Hepatocyte (in vitro differentiated cells): ENCODE results near the gene ST6GALNAC4. TPM values are rescaled to one million over a fixed set of nuclear protein-coding genes. Genes with fewer than 3 reads are reported as not detected.

ENCODE experiments used
- DNase-seq: peaks from one replicate; pipeline ENCODE4 v3.0.0-alpha.2; 2016; ENCODE audit warnings: low spot score
- H2AFZ ChIP-seq: fragments of 200-600 bp; sonication (generic); 2 replicates; pipeline ENCODE4 v1.6.0; 2016; ENCODE audit warnings: antibody characterized with exemption, mild to moderate bottlenecking
- H3K27ac ChIP-seq: fragments of 200-600 bp; sonication (generic); 2 replicates; pipeline ENCODE4 v1.5.1; 2016; ENCODE audit warnings: mild to moderate bottlenecking
- H3K27me3 ChIP-seq: fragments of 200-600 bp; sonication (generic); 2 replicates; pipeline ENCODE4 v1.6.1; 2016
- H3K36me3 ChIP-seq: fragments of 200-600 bp; sonication (generic); replicated peaks from 2 replicates; pipeline ENCODE4 v1.5.1; 2016; ENCODE audit warnings: low read depth; ENCODE audit not compliant: insufficient read depth
- H3K4me1 ChIP-seq: fragments of 200-600 bp; sonication (generic); 2 replicates; pipeline ENCODE4 v1.5.1; 2016; ENCODE audit warnings: mild to moderate bottlenecking, moderate library complexity; ENCODE audit not compliant: insufficient read depth
- H3K4me2 ChIP-seq: fragments of 200-600 bp; sonication (generic); 2 replicates; pipeline ENCODE4 v1.6.0; 2016
- H3K4me3 ChIP-seq: fragments of 200-600 bp; sonication (generic); 2 replicates; pipeline ENCODE4 v1.5.1; 2016; ENCODE audit warnings: mild to moderate bottlenecking
- H3K79me2 ChIP-seq: fragments of 200-600 bp; sonication (generic); 2 replicates; pipeline ENCODE4 v1.6.0; 2017; ENCODE audit warnings: mild to moderate bottlenecking
- H3K9me2 ChIP-seq: fragments of 200-600 bp; sonication (generic); replicated peaks from 2 replicates; pipeline ENCODE4 v1.6.0; 2017; ENCODE audit warnings: mild to moderate bottlenecking; ENCODE audit not compliant: insufficient read depth
- H3K9me3 ChIP-seq: fragments of 200-600 bp; sonication (generic); 2 replicates; pipeline ENCODE4 v1.5.1; 2016; ENCODE audit warnings: low read depth, mild to moderate bottlenecking
- H4K20me1 ChIP-seq: fragments of 200-600 bp; sonication (generic); 2 replicates; pipeline ENCODE4 v1.6.0; 2016; ENCODE audit warnings: mild to moderate bottlenecking; ENCODE audit not compliant: insufficient read depth, poor library complexity, severe bottlenecking
- CTCF ChIP-seq: fragments of 200-600 bp; sonication (generic); IDR thresholded peaks from 2 replicates; pipeline ENCODE4 v1.5.1; 2016; ENCODE audit warnings: antibody characterized with exemption, mild to moderate bottlenecking; ENCODE audit not compliant: poor library complexity
- EZH2 ChIP-seq: fragments of 200-600 bp; sonication (generic); IDR thresholded peaks from 2 replicates; pipeline ENCODE4 v1.6.1; 2016; ENCODE audit warnings: antibody characterized with exemption, mild to moderate bottlenecking, borderline replicate concordance
- EZH2phosphoT487 ChIP-seq: fragments of 200-600 bp; sonication (generic); IDR thresholded peaks from one replicate; pipeline ENCODE4 v1.6.1; 2018; ENCODE audit warnings: antibody characterized with exemption, mild to moderate bottlenecking, low read depth, moderate library complexity; ENCODE audit not compliant: unreplicated experiment, severe bottlenecking
- WGBS: methylation state at CpG from one replicate; pipeline ENCODE4 v1.1.6; 2016; ENCODE audit warnings: low lambda C conversion rate; ENCODE audit errors: missing lambda C conversion rate; 5-methylcytosine and 5-hydroxymethylcytosine counted together
- polyA plus RNA-seq: library from polyadenylated mRNA; unstranded; fragments of >200 nt; fragmentation: Nextera tagmentation; extraction: Ambion mirVana; gene quantifications from 2 replicates; pipeline ENCODE4 v1.2.1, GENCODE V29; 2016
- total RNA-seq: library from RNA; depleted of rRNA; stranded (reverse); fragments of >200 nt; gene quantifications from 2 replicates; pipeline ENCODE4 v1.2.3, GENCODE V29; 2014

The ST6GALNAC4 gene
- total and polyA plus RNA-seq, 2 experiments from 2014 or later = 14.3 to 14.6 TPM

- H3K27me3 ChIP-seq = no peaks in the 10 kb centered on the region
- no peak overlapping the region for H3K4me2 ChIP-seq
- H3K4me3 ChIP-seq = no peak overlapping the region
- no peak overlapping the region for H3K27ac ChIP-seq
- peaks cover 15% of the 10 kb centered on the region for H4K20me1 ChIP-seq
- 90% methylated on average over 17 of the region's 17 CpGs for WGBS
- H2AFZ ChIP-seq = no peak overlapping the region
- H3K9me2 ChIP-seq = no peaks in the 10 kb centered on the region
- no peaks in the 10 kb centered on the region for H3K9me3 ChIP-seq
- no peak for DNase-seq
- H3K79me2 ChIP-seq = peaks cover 82% of the 10 kb centered on the region
- H3K36me3 ChIP-seq = no peaks in the 10 kb centered on the region
- TF ChIP-seq CTCF (no peak), EZH2 (no peak), EZH2phosphoT487 (no peak)
- H3K4me1 ChIP-seq = peaks cover 35% of the 10 kb centered on the region
These were observed 33.1 kb upstream of the ST6GALNAC4 start for GRCh38 chr9:127949827-127950512.

GRCh38 chr9:127947841-127948710 is 31.2 kb upstream of the ST6GALNAC4 start:
- Histone ChIP-seq H3K9me3 (no peaks in the 10 kb centered on the region), H3K36me3 (no peaks in the 10 kb centered on the region), H3K27me3 (no peaks in the 10 kb centered on the region), H3K4me2 (no peak overlapping the region), H3K4me3 (no peak overlapping the region), H4K20me1 (peaks cover 4% of the 10 kb centered on the region), H3K27ac (no peak overlapping the region), H3K4me1 (peaks cover 28% of the 10 kb centered on the region), H3K79me2 (peaks cover 63% of the 10 kb centered on the region), H2AFZ (no peak overlapping the region), H3K9me2 (no peaks in the 10 kb centered on the region)
- WGBS = 89% methylated on average over 17 of the region's 17 CpGs
- no peak for DNase-seq
- TF ChIP-seq EZH2 (no peak), EZH2phosphoT487 (no peak), CTCF (no peak)

- WGBS = 67% methylated on average over 3 of the region's 3 CpGs
- Histone ChIP-seq H3K79me2 (peaks cover 49% of the 10 kb centered on the region), H3K27ac (no peak overlapping the region)
These were observed 29.9 kb upstream of the ST6GALNAC4 start for GRCh38 chr9:127946728-127947127.

More at GRCh38 chr9:127946728-127947127, 29.9 kb upstream of the ST6GALNAC4 start:
- H4K20me1 ChIP-seq = no peaks in the 10 kb centered on the region
- DNase-seq = no peak
- H3K27me3 ChIP-seq = no peaks in the 10 kb centered on the region
- no peak overlapping the region for H3K4me2 ChIP-seq
- H3K9me3 ChIP-seq = no peaks in the 10 kb centered on the region
- no peak overlapping the region for H2AFZ ChIP-seq
- H3K9me2 ChIP-seq = no peaks in the 10 kb centered on the region
- no peak overlapping the region for H3K4me3 ChIP-seq
- no peaks in the 10 kb centered on the region for H3K36me3 ChIP-seq
- H3K4me1 ChIP-seq = peaks cover 26% of the 10 kb centered on the region
- TF ChIP-seq EZH2phosphoT487 (no peak), EZH2 (no peak), CTCF (no peak)
